NCI-H345 (cell line): ENCODE data around the gene ARHGEF28.

Source experiments
- DNase-seq: peaks from one replicate; lab custom pipeline; 2025; lab: John Stamatoyannopoulos, UW

Gene ARHGEF28

DNA sequence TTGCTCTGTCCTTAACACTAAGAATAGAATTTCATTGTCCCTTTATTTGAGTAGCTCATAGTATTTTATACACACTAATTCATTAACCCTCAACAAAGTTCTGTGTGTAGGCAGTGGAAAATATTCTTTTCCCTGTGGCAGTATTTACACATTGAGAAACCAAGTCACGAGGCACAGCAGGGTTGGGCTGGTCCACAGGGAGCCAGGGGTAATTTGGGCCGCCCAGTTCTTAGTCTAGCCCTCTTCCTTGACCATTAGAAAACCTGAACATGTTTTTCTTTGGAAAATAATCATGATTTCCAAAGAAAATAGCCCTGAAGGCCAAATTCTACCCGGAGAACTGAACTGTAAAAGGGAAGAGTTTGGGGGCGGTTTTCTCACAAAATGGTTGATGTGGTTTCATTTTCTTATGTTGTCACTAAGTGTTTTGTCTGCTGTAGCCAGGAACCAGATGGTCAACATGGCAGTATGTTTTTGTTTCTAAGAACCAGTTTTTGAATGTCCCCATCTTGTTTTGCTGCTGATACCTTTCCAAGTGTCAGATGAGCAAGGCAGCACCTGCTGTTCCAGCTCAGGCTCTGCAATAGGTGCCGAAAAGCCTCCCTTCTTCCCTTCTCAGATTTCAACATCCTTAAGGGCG, 29.6 kb downstream of the ARHGEF28 start:
- no peak for DNase-seq

DNA sequence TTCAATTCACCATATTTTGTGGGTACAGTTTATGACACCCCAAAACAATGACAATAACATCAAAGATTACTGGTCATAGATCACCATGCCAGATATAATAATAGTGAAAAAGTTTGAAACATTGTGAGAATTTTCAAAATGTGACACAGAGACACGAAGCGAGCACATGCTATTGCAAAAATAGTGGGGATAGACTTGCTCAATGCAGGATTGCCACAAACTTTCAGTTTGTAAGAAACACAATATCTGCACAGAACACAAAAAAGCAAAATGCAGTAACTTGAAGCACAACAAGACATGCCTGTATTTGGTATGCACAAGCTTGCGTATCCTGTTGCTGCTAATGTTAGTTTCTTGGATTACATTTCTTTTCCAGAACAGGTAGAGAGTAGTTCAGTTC, 35.8 kb downstream of the ARHGEF28 start:
- no peak for DNase-seq

GRCh38 chr5:73663161-73663859, 37.3 kb downstream of the ARHGEF28 start:
- DNase-seq = no peak

GRCh38 chr5:73663860-73664240, 37.9 kb downstream of the ARHGEF28 start:
- DNase-seq = no peak

DNA sequence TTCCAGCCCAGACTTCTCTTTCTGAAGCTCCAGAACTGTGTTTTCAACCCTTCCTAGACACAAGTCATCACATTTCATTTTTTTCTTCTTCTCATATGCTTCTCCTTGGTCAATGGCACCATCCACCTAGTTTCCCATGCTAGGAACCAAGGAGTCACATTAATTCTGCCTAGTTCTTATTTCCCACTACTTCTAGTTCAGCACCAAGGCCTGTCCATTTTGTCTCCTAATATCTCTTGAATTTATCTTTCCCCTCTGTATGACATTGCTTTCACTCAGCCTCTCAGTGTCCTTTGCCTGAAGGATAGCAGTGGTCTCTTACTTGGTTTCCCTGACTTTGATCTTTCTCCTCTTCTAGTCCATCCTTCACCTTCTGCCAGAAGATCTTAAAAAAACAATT, 38.8 kb downstream of the ARHGEF28 start:
- DNase-seq = no peak

DNA sequence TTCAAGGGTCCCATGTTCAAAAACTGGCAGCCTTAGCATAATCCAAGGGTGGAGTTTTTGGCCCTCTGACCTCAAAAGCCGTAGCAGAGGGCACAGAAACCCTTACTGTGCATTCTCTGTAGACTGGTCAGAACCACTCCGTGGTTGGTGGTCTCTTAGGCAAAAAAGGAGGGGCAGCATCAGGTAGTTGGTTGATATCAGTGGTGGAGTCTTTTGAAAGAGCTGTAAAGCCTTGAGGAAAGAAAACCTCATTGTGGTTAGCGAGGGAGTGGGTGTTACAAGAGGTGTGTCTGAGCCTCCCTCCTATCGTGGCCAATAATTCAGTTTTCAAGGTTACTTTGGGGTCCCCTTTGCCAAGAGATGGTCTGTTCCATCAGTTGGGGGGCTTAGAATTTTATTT, 40.9 kb downstream of the ARHGEF28 start:
- no peak for DNase-seq

- no peak for DNase-seq
Measured at GRCh38 chr5:73668017-73668416, 42.0 kb downstream of the ARHGEF28 start.

DNA sequence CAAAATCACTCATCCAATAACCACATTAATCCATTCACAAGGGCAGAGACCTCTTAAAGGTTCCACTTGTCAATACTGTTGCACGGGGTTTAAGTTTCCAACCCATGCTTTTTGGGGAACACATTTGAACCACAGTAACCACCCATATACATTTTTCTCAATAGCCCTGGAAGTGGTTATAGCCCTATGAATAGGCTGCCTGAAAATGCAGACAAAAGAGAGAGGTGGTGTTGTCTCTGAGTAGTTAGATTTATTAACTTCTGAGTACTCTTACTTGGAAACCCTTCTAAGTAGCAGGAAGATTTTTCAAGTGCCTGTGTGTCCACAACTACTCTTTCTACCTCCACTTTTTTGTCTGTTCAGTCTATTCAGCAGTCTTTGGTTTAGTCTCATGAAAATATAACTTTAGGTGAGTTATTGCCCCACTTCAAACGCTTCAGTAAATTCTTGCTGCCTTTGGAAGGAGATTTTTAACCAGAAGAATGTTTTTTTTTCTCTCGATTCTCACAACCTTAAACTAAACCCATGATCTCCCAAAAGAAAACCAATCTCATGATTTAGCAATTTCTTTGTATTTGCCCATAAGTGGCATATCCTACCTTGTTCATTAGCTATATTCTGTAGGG, 42.6 kb downstream of the ARHGEF28 start:
- DNase-seq = no peak

GRCh38 chr5:73670731-73671130, 44.7 kb downstream of the ARHGEF28 start:
- DNase-seq = no peak

- DNase-seq = no peak
Measured at GRCh38 chr5:73672132-73672531, 46.1 kb downstream of the ARHGEF28 start.

- no peak for DNase-seq
Measured at GRCh38 chr5:73673161-73673591, 47.2 kb downstream of the ARHGEF28 start.

DNA sequence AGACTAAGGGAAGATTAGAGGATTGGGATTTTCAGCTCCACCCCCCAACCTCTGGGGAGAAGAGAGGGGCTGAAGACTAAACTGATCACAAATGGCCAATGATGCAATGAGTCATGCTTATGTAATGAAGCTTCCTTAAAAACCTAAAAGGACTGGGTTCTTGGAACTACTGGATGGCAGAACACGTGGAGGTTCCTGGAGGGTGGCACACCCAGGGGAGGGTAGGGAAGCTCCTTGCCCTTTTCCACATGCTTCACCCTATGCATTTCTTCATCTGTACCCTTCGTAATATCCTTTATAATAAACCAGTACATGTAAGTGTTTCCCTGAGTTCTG, 48.6 kb downstream of the ARHGEF28 start:
- no peak for DNase-seq

DNA sequence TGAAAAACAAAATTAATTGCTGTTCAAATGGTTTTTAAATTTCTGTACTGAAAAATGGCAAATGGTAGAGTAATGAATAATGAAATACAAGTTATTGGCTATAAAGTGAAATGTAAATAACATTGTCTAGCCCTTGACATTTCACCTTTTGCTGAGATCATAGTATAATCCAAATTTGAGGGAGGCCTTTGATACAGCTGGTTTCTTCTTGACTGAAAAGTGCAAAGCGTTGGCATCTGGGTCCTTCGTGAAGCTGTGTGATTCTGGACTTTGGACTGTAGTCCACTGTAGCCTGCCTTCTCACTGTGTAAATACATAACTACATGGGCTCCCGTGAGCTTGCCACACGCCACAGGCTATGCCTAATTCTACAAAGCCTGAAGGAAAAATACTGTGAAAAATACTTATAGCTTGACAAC, 52.3 kb downstream of the ARHGEF28 start:
- DNase-seq = no peak

DNA sequence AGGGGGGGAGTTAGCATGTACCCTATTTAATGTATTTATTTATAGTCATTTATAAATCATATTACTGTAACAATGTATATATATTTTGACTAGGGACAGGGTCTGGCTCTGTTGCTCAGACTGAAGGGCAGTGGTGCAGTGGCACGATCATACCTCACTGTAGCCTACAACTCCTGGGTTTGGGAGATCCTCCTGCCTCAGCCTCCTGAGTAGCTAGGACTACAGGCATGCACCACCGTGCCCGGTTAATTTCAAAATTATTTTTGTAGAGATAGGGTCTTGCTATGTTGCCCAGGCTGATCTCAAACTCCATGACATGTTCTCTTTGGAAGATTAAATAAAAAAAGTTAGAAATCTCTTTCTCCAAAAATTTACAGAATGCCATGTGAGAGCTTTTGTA, 52.8 kb downstream of the ARHGEF28 start:
- DNase-seq = no peak

DNA sequence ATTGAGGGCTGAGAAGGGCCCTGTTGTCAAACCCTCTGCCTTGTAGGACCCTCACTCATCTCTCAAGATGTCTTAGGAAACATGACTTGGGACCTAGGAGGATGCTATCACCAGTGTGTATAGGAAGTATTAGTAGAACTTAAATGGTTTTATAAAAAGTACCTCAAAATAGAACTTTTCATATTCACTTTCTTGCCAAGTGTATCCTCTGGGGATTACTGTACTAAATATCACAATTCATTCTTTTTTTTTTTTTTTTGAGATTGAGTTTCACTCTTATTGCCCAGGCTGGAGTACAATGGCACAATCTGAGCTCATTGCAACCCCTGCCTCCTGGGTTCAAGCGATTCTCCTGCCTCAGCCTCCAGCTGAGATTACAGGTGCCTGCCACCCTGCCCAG, 56.2 kb downstream of the ARHGEF28 start:
- DNase-seq = no peak

- DNase-seq = no peak
Measured at GRCh38 chr5:73684691-73685090, 58.7 kb downstream of the ARHGEF28 start.

GRCh38 chr5:73686912-73687311, 60.9 kb downstream of the ARHGEF28 start:
- DNase-seq = no peak

- no peak for DNase-seq
Measured at GRCh38 chr5:73687357-73687756, 61.4 kb downstream of the ARHGEF28 start.

DNA sequence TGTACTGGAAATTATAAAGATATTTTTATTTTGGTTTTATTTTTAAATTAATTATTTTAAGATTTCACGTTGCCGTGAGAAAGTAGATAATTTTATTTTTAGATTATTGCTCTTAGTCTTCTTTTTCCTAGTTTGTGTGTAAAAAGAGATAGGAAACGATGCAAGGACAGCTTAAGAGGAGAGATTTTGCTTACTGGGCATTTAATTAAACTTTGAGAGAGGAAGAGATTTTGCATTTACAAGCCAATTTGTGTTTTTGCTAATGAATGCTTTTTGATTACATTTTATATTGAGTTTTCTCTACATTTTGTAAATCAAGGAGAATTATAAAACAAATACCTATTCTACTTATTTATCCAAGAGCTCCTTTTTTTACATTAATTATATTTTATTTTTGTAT, 64.0 kb downstream of the ARHGEF28 start:
- DNase-seq = no peak

DNA sequence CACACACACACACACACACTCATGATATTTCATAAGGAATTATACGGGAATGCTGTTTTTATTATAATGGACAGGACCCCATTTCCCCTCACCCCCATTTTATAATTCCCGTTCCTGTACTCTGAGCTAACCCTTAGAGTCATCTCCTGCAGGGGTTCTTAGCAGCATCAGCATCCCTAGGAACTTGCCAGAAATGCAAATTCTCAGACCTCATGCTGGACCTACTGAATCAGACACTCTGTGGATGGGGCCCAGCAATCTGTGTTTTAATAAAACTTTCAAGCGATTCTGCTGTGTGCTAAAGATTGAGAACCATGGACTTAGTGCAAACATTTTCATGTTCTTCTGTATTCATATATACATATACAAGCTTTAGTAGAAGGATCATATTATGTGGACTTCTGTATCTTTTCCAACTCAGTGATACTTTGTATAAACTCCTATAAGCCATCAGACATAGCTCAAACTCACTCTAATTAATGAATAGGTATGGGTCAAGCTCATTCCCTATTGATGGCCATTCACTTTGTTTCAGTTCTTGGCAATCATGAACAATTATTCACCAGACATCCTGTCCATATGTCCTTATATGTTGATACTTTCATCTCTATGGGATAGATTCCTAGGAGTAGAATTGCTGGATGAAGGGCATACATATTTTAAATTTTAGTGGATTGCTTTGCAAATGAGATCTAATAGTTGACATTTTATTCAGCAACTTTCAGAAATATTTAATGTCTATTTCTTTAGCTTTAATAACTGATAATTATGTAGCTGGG, 65.5 kb downstream of the ARHGEF28 start:
- no peak for DNase-seq

DNA sequence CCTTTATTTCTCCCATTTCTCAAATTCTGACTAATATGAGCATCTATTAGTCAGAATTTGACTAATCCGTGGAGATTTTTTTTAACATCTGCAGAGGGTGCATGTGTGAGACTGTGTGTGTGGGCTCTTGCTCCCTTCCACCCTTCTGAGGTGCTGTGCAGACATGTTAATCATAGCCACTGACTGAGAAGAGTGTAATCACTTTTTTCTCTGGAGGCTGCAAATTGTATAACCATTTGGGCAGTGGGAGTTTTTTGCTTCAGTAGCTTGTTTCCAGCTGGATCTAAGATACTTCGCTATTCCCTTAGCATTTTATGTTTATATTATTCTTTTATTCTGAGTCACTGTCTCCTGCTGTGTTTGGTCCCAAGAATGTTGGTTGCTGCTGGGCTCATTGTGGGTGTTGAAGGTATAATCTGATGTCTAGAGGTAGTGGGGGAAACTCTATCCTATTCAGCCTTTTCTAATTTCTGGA, 66.2 kb downstream of the ARHGEF28 start:
- no peak for DNase-seq

GRCh38 chr5:73692981-73693380, 67.0 kb downstream of the ARHGEF28 start:
- DNase-seq = no peak
